Measurements from ENCODE around the gene UCKL1.
"Not testable (repeated sequence)": the region's sequence is repeated elsewhere in the genome, so short reads cannot be mapped to it uniquely, and the experiment has no call there.

UCKL1 gene

GRCh38 chr20:63972312-63973159, 16.3 kb upstream of the UCKL1 start:
- DNase-seq = no peak

- not testable (repeated sequence) for DNase-seq
These were observed 15.7 kb upstream of the UCKL1 start for GRCh38 chr20:63971960-63972311.

- no peak for DNase-seq
These were observed 14.7 kb upstream of the UCKL1 start for GRCh38 chr20:63970714-63971431.

GRCh38 chr20:63969838-63970713, 13.9 kb upstream of the UCKL1 start, which contains the start of gene ZNF512B:
Gene ZNF512B (minus strand): TSS chr20:63969930. CDS start chr20:63967950, 1,980 bp downstream.
- DNase-seq = peak; percentile 71

- DNase-seq = no peak
These were observed 12.9 kb upstream of the UCKL1 start for GRCh38 chr20:63968928-63969760.

- DNase-seq = no peak
These were observed 12.1 kb upstream of the UCKL1 start for GRCh38 chr20:63968136-63968927.

- no peak for DNase-seq
These were observed 11.3 kb upstream of the UCKL1 start for GRCh38 chr20:63967330-63968135.

GRCh38 chr20:63966944-63967322, 10.7 kb upstream of the UCKL1 start:
- DNase-seq = no peak

- no peak for DNase-seq
These were observed 10.1 kb upstream of the UCKL1 start for GRCh38 chr20:63966172-63966943.

- no peak for DNase-seq
These were observed 8.2 kb upstream of the UCKL1 start for GRCh38 chr20:63964412-63964811.

GRCh38 chr20:63963784-63964301, 7.6 kb upstream of the UCKL1 start:
- DNase-seq = no peak

- DNase-seq = no peak
These were observed 7.1 kb upstream of the UCKL1 start for GRCh38 chr20:63963348-63963741.

- no peak for DNase-seq
These were observed 6.5 kb upstream of the UCKL1 start for GRCh38 chr20:63962426-63963347.

- DNase-seq = no peak
These were observed 5.6 kb upstream of the UCKL1 start for GRCh38 chr20:63961664-63962425.

- not testable (repeated sequence) for DNase-seq
These were observed 4.7 kb upstream of the UCKL1 start for GRCh38 chr20:63960654-63961621.

- no peak for DNase-seq
These were observed 3.5 kb upstream of the UCKL1 start for GRCh38 chr20:63959699-63960075.
